Activated naive CD4-positive, alpha-beta T cell treated with anti-CD3 and anti-CD28 coated beads, Interleukin-2, amount 50 U/mL, for 24 hours (primary cell): ENCODE results near the gene ATIC.

Source experiments
- H3K27ac Mint-ChIP-seq: one replicate; pipeline ENCODE4 v1.8.0; 2021; ENCODE audit warnings: mild to moderate bottlenecking, mixed read lengths
- H3K27me3 Mint-ChIP-seq: one replicate; pipeline ENCODE4 v1.8.0; 2021; ENCODE audit warnings: mixed read lengths
- H3K36me3 Mint-ChIP-seq: one replicate; pipeline ENCODE4 v1.8.0; 2021; ENCODE audit warnings: mixed read lengths
- H3K4me1 Mint-ChIP-seq: one replicate; pipeline ENCODE4 v1.8.0; 2021; ENCODE audit warnings: mixed read lengths
- H3K4me3 Mint-ChIP-seq: one replicate; pipeline ENCODE4 v1.8.0; 2021; ENCODE audit warnings: mild to moderate bottlenecking, mixed read lengths
- H3K9me3 Mint-ChIP-seq: one replicate; pipeline ENCODE4 v1.8.0; 2021; ENCODE audit warnings: mixed read lengths

ATIC gene

GRCh38 chr2:215374642-215375466 is 63.0 kb downstream of the ATIC start:
- Mint-ChIP-seq H3K9me3 (no peaks in the 10 kb centered on the region), H3K36me3 (peaks cover 18% of the 10 kb centered on the region), H3K27me3 (no peaks in the 10 kb centered on the region), H3K4me3 (no peak overlapping the region), H3K27ac (no peak overlapping the region), H3K4me1 (no peaks in the 10 kb centered on the region)

DNA sequence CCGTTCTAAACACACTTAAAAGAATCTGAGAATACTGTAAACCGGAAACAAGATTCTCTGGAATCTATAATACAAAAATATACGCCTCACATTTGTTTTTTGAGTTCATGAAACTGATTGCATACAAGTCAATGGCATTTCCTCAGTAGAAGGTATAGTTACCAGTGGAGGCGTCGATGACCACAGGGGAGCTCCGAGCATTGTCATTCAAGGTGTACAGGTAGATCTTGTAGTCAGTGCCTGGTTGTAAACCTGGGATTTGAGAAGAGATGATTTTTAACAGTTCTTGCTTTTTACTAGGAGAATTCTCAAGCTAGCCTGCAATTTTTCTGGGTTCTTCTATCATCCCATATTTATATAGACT is 63.6 kb downstream of the ATIC start:
- H3K36me3 Mint-ChIP-seq = peaks cover 17% of the 10 kb centered on the region
- H3K27ac Mint-ChIP-seq = no peak overlapping the region
- no peak overlapping the region for H3K4me3 Mint-ChIP-seq
- no peaks in the 10 kb centered on the region for H3K27me3 Mint-ChIP-seq
- H3K9me3 Mint-ChIP-seq = no peaks in the 10 kb centered on the region
- H3K4me1 Mint-ChIP-seq = no peaks in the 10 kb centered on the region

DNA sequence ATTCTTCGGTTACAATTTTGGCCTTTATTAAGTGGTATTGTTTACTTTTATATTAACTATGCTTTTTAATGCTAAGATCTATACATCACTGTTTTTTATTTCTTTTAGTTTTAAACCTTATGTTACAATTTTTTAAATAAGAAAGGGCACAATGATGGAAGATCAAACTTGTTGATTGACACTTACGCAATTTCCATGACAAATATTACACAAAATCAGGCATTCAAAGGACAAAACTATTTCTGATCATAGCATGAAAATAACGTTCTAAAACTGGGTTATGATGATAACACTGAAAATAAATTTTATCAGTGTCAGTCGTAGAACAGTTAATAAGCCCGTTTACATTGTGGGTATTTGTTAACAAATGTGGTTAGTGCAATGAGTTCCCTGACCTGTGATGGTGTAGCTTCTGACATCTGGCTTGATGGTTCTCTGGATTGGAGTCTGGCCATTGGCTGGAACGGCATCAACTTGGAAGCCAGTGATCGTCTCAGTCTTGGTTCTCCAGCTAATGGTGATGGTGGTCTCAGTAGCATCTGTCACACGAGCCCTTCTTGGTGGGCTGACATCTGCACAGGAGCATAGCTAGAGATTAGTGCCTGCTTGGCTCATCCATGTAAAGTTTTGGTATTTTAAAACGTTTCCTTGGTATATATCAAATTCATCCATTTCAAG is 64.4 kb downstream of the ATIC start:
- Mint-ChIP-seq H3K9me3 (no peaks in the 10 kb centered on the region), H3K27me3 (no peaks in the 10 kb centered on the region), H3K4me3 (no peak overlapping the region), H3K27ac (no peak overlapping the region), H3K4me1 (no peaks in the 10 kb centered on the region), H3K36me3 (peaks cover 17% of the 10 kb centered on the region)

DNA sequence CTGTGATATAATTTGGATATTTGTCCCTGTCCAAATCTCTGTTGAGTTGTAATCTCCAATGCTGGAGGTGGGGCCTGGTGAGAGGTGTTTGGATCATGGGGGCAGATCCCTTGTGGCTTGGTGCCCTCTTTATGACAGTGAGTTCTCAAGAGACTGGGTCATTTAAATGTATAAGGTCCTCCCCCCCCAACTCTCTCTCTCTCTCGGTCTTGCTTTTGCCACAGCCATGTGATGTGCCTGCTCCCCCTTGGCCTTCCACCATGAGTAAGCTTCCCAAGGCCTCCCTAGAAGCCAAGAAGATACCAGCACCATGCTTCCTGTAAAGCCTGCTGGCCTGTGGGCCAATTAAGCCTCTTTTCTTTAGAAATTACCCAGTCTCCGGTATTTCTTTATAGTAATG is 65.4 kb downstream of the ATIC start:
- no peaks in the 10 kb centered on the region for H3K9me3 Mint-ChIP-seq
- no peaks in the 10 kb centered on the region for H3K4me1 Mint-ChIP-seq
- no peak overlapping the region for H3K27ac Mint-ChIP-seq
- no peaks in the 10 kb centered on the region for H3K27me3 Mint-ChIP-seq
- H3K36me3 Mint-ChIP-seq = peaks cover 17% of the 10 kb centered on the region
- no peak overlapping the region for H3K4me3 Mint-ChIP-seq

GRCh38 chr2:215378045-215378444 is 66.2 kb downstream of the ATIC start:
- Mint-ChIP-seq H3K27ac (no peak overlapping the region), H3K4me1 (no peaks in the 10 kb centered on the region), H3K27me3 (no peaks in the 10 kb centered on the region), H3K4me3 (no peak overlapping the region), H3K36me3 (peaks cover 17% of the 10 kb centered on the region), H3K9me3 (no peaks in the 10 kb centered on the region)

DNA sequence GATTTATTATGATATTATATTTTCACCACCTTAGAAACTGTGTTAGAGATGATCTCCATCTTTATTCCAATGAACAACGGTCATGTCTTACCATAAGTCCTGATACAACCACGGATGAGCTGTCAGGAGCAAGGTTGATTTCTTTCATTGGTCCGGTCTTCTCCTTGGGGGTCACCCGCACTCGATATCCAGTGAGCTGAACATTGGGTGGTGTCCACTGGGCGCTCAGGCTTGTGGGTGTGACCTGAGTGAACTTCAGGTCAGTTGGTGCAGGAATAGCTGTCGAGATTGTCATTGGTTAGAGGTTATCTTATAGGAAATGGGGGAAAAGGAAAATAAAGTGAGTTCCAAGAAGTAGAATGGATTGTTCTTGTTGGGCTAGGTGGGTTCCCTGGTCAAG is 67.2 kb downstream of the ATIC start:
- Mint-ChIP-seq H3K4me1 (no peaks in the 10 kb centered on the region), H3K27ac (no peak overlapping the region), H3K4me3 (no peak overlapping the region), H3K27me3 (no peaks in the 10 kb centered on the region), H3K36me3 (peaks cover 14% of the 10 kb centered on the region), H3K9me3 (no peaks in the 10 kb centered on the region)

GRCh38 chr2:215379948-215380347 is 68.1 kb downstream of the ATIC start:
- peaks cover 5% of the 10 kb centered on the region for H3K36me3 Mint-ChIP-seq
- no peak overlapping the region for H3K4me3 Mint-ChIP-seq
- no peaks in the 10 kb centered on the region for H3K27me3 Mint-ChIP-seq
- H3K4me1 Mint-ChIP-seq = no peaks in the 10 kb centered on the region
- H3K9me3 Mint-ChIP-seq = no peaks in the 10 kb centered on the region
- no peak overlapping the region for H3K27ac Mint-ChIP-seq

DNA sequence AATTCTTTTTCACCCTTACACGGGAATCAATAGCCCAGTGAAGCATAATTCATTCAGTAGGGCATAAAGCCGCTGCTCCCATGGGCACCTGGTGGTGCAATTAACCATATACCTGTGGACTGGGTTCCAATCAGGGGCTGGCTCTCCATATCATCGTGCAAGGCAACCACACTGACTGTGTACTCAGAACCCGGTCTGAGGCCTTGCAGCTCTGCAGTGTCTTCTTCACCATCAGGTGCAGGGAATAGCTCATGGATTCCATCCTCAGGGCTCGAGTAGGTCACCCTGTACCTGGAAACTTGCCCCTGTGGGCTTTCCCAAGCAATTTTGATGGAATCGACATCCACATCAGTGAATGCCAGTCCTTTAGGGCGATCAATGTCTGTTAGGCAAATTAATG is 68.8 kb downstream of the ATIC start:
- no peaks in the 10 kb centered on the region for H3K27me3 Mint-ChIP-seq
- H3K27ac Mint-ChIP-seq = no peak overlapping the region
- peaks cover 5% of the 10 kb centered on the region for H3K36me3 Mint-ChIP-seq
- no peaks in the 10 kb centered on the region for H3K9me3 Mint-ChIP-seq
- H3K4me1 Mint-ChIP-seq = no peaks in the 10 kb centered on the region
- no peak overlapping the region for H3K4me3 Mint-ChIP-seq

- Mint-ChIP-seq H3K9me3 (no peaks in the 10 kb centered on the region), H3K36me3 (peaks cover 3% of the 10 kb centered on the region), H3K27ac (no peak overlapping the region), H3K27me3 (no peaks in the 10 kb centered on the region), H3K4me3 (no peak overlapping the region), H3K4me1 (no peaks in the 10 kb centered on the region)
These were observed 70.2 kb downstream of the ATIC start for GRCh38 chr2:215382011-215382410.

GRCh38 chr2:215382480-215382879 is 70.6 kb downstream of the ATIC start:
- Mint-ChIP-seq H3K36me3 (peaks cover 3% of the 10 kb centered on the region), H3K9me3 (no peaks in the 10 kb centered on the region), H3K4me3 (no peak overlapping the region), H3K27me3 (no peaks in the 10 kb centered on the region), H3K4me1 (no peaks in the 10 kb centered on the region), H3K27ac (no peak overlapping the region)

- no peaks in the 10 kb centered on the region for H3K27me3 Mint-ChIP-seq
- no peaks in the 10 kb centered on the region for H3K4me1 Mint-ChIP-seq
- H3K4me3 Mint-ChIP-seq = no peak overlapping the region
- no peak overlapping the region for H3K27ac Mint-ChIP-seq
- no peaks in the 10 kb centered on the region for H3K9me3 Mint-ChIP-seq
- H3K36me3 Mint-ChIP-seq = peaks cover 1% of the 10 kb centered on the region
These were observed 71.9 kb downstream of the ATIC start for GRCh38 chr2:215383652-215384279.

DNA sequence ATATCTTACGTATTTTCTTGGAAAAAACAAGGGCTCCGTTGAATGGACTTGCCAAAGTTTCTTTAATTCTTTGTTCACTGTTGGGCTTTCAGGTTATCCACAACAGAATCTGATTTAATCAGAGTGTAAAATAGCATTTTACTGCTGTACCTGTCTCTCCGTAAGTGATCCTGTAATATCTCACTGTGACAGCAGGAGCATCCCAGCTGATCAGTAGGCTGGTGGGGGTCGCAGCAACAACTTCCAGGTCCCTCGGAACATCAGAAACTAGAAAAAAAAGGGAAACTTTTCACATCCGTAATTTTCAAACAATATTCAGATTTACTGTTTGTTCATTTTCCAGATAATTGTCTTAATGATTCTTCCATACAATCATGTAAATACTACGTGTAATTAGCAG is 72.9 kb downstream of the ATIC start:
- H3K27ac Mint-ChIP-seq = no peak overlapping the region
- H3K36me3 Mint-ChIP-seq = no peaks in the 10 kb centered on the region
- H3K9me3 Mint-ChIP-seq = no peaks in the 10 kb centered on the region
- H3K27me3 Mint-ChIP-seq = no peaks in the 10 kb centered on the region
- no peak overlapping the region for H3K4me3 Mint-ChIP-seq
- no peaks in the 10 kb centered on the region for H3K4me1 Mint-ChIP-seq

DNA sequence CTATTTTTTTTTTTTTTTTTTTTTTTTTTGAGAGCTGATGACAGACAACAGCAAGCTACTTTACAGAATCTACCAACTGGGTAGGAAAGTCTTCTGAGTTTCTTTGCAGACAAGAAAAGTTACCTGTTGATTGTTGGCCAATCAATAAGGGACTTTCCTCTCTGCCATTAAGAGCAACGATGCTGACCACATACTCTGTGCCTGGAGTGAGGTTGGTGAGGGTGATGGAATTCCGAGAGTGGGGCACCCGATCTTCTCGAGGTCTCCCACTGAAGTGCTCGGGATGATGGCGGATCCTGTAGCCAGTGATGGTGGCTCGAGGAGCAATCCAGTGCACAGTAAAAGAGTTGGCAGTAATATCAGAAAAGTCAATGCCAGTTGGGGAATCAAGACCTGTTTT is 74.7 kb downstream of the ATIC start:
- no peak overlapping the region for H3K27ac Mint-ChIP-seq
- no peaks in the 10 kb centered on the region for H3K4me1 Mint-ChIP-seq
- H3K4me3 Mint-ChIP-seq = no peak overlapping the region
- no peaks in the 10 kb centered on the region for H3K9me3 Mint-ChIP-seq
- no peaks in the 10 kb centered on the region for H3K36me3 Mint-ChIP-seq
- no peaks in the 10 kb centered on the region for H3K27me3 Mint-ChIP-seq

GRCh38 chr2:215388002-215388728 is 76.3 kb downstream of the ATIC start:
- Mint-ChIP-seq H3K4me3 (no peak overlapping the region), H3K4me1 (no peaks in the 10 kb centered on the region), H3K9me3 (no peaks in the 10 kb centered on the region), H3K36me3 (no peaks in the 10 kb centered on the region), H3K27ac (no peak overlapping the region), H3K27me3 (no peaks in the 10 kb centered on the region)

- H3K27ac Mint-ChIP-seq = no peak overlapping the region
- H3K4me3 Mint-ChIP-seq = no peak overlapping the region
- H3K9me3 Mint-ChIP-seq = no peaks in the 10 kb centered on the region
- peaks cover 2% of the 10 kb centered on the region for H3K27me3 Mint-ChIP-seq
- no peaks in the 10 kb centered on the region for H3K4me1 Mint-ChIP-seq
- no peaks in the 10 kb centered on the region for H3K36me3 Mint-ChIP-seq
These were observed 78.7 kb downstream of the ATIC start for GRCh38 chr2:215390550-215390913.

GRCh38 chr2:215391531-215391930 is 79.7 kb downstream of the ATIC start:
- Mint-ChIP-seq H3K27me3 (peaks cover 2% of the 10 kb centered on the region), H3K9me3 (no peaks in the 10 kb centered on the region), H3K27ac (no peak overlapping the region), H3K4me1 (no peaks in the 10 kb centered on the region), H3K36me3 (no peaks in the 10 kb centered on the region), H3K4me3 (no peak overlapping the region)
